T-helper 9 cell (primary cell): ENCODE data around the gene POLR1H.

Source experiments
- DNase-seq: peaks from one replicate; pipeline ENCODE4 v3.0.0-alpha.2; 2020

POLR1H gene

GRCh38 chr6:30097902-30098768 is 37.1 kb downstream of the POLR1H start:
- DNase-seq, result no peak

GRCh38 chr6:30100154-30100553 is 39.1 kb downstream of the POLR1H start:
- DNase-seq, result no peak

GRCh38 chr6:30100585-30101443 is 39.7 kb downstream of the POLR1H start:
- DNase-seq, result peak; percentile 14

- peak; percentile 55 for DNase-seq
Measured at GRCh38 chr6:30101444-30102413, 40.7 kb downstream of the POLR1H start.

- DNase-seq, result peak; percentile 6
Measured at GRCh38 chr6:30102414-30102969, 41.4 kb downstream of the POLR1H start.

- peak; percentile 69 for DNase-seq
Measured at GRCh38 chr6:30102970-30103871, 42.2 kb downstream of the POLR1H start.

- no peak for DNase-seq
Measured at GRCh38 chr6:30103872-30104179, 42.8 kb downstream of the POLR1H start.

GRCh38 chr6:30104661-30105060 is 43.6 kb downstream of the POLR1H start:
- DNase-seq, result no peak

GRCh38 chr6:30111266-30111856 is 50.3 kb downstream of the POLR1H start:
- no peak for DNase-seq

- no peak for DNase-seq
Measured at GRCh38 chr6:30112402-30112994, 51.4 kb downstream of the POLR1H start.

GRCh38 chr6:30113003-30113759 is 52.1 kb downstream of the POLR1H start, which contains the start of gene TRIM31:
TSS of gene TRIM31 (minus strand) at chr6:30113090. CDS start at chr6:30112805, 285 bp downstream.
- DNase-seq, result no peak

- DNase-seq, result no peak
Measured at GRCh38 chr6:30113841-30114240, 52.8 kb downstream of the POLR1H start.
